A172 (cell line): ENCODE results near the gene TESMIN. TPM values are rescaled to one million over a fixed set of nuclear protein-coding genes. Genes with fewer than 3 reads are reported as not detected.

Experiments
- DNase-seq: peaks from one replicate; pipeline ENCODE4 v3.0.0-alpha.2; 2015; ENCODE audit warnings: low spot score
- total RNA-seq: library from RNA; depleted of rRNA; stranded (reverse); fragments of >200 nt; shearing (Covaris generic); gene quantifications from 2 replicates; pipeline ENCODE4 v1.2.3, GENCODE V29; 2014

The TESMIN gene
- total RNA-seq, 1 experiment from 2014 or later, result not detected

DNA sequence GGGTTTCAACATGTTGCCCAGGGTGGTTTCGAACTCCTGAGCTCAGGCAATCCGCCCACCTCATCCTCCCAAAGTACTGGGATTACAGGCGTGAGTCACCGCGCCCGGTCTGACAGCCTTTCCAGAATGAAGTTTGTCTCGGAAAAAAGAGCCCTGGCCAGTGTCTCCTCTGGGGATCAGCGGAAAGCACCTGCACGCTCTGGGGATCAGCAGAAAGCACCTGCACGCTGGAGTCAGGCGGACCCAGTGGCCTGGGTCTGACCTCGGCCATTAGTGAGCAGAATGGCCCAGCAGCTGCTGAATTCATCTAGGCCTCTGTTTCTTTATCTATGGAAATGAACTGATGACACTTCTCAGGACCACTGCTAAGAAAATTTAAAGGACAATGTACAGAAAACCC is 10.5 kb upstream of the TESMIN start:
- DNase-seq, result no peak

DNA sequence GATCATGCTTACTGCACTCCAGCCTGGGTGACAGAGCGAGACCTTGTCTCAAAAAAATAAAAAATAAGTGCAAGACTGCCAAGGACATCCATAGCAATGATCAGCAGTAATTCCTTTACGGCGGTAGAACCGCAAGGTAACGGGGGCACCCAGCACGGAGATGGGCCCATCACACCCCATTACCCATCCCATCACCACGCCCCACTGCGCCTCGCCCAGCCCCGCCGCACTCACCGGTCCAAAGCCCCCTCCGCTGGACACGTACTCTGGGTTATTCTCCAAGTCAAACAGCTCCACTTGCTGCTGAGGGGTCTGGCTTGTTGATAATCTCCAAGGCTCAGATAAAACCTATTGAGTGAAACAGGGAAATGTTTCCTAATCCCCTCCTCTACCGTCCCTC is 8.7 kb upstream of the TESMIN start:
- DNase-seq, result no peak

GRCh38 chr11:68757711-68758110 is 6.4 kb upstream of the TESMIN start:
- DNase-seq, result no peak

- peak; percentile 36 for DNase-seq
These were observed 4.9 kb upstream of the TESMIN start for GRCh38 chr11:68756171-68756766.

DNA sequence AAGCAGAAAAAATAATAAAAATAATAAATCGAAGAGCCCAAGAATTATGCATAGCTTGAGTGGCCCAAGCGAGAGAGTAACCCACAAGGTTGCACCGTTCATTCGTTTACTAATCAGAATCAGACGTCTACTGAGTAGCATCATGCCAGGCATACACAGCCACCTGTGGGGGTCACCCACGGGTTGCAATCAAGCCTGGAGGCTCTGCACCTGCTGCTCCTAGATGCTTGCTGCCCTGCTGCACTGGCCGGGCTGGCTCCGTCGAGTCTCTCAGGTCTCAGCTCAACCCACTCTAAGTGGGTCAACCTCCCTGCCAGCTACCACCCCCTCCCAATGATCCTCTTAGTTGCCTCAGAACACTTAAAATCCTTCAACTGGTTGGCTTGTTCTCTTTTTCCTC is 2.0 kb upstream of the TESMIN start:
- no peak for DNase-seq

GRCh38 chr11:68751004-68751325 is 355 bp downstream of the TESMIN start:
- DNase-seq, result no peak

DNA sequence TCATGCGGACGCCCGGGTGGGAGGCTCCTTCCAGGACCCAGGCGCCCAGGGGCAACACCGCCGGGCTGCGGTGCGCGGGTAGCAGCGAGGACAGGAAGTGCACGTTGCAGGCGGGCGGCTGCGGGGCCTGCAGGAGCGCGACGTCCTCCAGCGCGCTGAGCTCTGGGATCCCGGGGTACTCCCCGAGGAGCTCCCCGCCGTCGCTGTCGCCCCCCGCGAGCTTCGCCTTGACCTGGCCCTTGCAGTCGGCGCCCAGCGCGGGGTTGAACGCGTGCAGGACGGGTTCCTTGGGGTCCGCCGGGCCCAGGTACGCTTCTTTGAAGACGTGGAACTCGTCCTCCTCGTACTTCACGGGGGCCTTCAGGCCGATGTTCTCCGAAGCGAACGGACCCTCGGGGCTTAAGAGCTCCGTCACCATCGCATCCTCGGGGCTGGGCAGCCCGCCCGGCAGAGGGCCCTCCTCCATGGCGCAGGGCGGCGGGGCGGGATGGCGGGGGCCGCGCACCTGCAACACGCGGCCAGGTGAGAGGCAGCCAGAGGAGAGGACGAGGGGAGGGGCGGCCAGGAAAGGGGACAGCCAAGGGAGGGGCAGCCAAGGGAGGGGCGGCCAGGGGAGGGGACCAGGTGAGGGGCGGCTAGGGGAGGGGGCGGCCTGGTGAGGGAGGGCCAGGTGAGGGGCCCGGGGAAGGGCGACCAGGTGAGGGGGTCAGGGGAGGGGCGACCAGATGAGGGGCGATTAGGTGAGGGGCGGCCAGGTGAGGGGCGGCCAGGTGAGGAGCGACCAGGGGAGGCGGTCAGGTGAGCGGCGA is 921 bp downstream of the TESMIN start:
- DNase-seq, result no peak

DNA sequence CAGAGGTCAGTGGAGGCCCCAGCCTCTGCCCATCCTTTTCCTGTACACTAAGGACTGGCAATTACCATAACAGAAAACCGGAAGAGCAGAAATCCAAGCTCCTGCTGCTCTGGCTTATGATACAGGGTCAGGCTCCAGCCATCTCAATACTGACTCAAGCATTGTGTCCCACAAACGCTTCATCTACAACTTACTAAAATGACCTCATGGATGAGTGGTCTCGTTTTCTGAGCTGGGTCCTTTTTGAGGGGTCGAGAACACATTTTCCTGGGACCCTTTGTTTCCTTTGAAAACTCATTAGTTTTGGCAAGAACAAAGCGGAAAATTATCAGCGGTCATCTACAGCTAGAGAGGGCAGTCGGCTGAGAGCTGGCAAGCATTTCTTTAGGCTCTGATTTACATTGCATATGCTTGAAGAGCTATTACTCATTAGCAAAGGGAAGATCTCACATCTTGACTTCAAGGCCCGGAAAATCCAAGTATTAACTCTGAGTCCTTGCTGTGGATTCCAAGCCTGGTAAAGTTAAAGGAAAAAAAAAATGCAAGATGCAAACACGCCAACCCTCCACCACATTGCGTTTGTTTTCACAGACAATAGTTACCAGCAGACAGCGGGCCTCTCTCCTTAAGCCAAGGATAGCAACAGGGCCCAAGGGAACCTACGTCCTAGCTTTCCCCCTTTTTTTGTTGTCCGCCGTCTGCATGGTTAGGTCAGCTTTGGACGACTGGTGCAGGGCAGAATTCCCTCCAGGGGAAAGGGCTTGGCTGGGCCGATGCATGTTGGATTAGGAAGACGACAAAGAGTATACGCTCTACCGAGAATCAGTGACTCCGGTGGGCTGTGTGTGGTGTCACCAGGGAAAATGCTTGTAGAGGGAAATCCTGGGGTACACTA is 1.8 kb downstream of the TESMIN start:
- no peak for DNase-seq

DNA sequence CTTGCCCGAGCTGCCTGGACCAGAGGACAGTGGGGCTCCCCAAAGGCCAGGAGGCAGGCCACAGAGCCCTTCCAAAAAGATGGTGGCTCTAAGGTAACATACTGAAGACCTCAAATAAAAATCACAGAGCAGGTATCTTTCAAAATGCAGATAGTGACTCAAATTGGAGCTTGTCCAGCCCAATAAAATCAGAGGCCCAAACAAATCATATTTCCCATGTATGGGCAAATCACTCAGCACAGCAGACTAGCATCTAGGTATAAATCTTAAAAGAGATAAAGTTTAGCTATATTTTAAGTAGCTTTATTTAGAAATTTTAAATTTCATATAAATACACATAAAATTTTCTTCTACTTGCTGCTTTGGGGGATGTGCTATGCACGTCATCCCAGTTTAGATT is 3.3 kb downstream of the TESMIN start:
- DNase-seq, result no peak

- no peak for DNase-seq
These were observed 7.8 kb downstream of the TESMIN start for GRCh38 chr11:68743539-68743938.

DNA sequence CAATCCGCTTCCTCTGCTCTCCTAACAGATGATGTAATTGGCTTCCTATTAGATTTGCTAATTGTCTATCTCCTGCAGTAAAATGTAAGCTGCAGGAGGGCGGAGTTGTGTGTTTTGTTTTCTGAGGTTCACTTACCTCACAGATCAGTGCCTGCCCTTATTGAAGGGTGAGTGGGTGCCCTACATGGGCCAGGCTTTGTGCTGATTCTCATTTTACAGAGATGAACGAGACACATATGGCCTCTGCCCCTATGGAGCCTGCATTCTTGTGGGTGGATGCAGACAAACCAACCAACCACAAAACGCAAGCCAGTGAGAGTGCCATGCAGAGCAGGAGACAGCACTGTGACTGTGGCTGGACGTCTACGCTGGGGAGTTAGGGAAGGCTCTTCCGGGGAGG is 9.9 kb downstream of the TESMIN start:
- no peak for DNase-seq

GRCh38 chr11:68735646-68736045 is 15.7 kb downstream of the TESMIN start:
- no peak for DNase-seq

- no peak for DNase-seq
These were observed 16.2 kb downstream of the TESMIN start for GRCh38 chr11:68735125-68735524.

- DNase-seq, result no peak
These were observed 17.2 kb downstream of the TESMIN start for GRCh38 chr11:68734111-68734510.

DNA sequence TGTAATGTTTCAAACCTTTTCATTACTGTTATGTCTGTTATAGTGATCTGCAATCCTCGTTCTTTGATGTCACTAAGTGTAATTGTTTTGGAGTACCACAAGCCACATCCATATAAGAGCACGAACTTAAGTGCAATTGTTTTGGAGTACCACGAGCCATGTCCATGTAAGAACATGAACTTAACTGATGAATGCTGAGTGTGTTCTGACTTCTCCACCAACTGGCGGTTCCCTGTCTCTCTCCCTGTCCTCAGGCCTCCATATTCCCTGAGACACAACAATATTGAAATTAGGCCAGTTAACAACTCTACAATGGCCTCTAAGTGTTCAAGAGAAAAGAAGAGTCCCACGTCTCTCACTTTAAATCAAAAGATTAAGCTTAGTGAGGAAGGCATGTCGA is 23.5 kb downstream of the TESMIN start:
- no peak for DNase-seq

GRCh38 chr11:68724293-68724692 is 27.0 kb downstream of the TESMIN start:
- DNase-seq, result no peak

DNA sequence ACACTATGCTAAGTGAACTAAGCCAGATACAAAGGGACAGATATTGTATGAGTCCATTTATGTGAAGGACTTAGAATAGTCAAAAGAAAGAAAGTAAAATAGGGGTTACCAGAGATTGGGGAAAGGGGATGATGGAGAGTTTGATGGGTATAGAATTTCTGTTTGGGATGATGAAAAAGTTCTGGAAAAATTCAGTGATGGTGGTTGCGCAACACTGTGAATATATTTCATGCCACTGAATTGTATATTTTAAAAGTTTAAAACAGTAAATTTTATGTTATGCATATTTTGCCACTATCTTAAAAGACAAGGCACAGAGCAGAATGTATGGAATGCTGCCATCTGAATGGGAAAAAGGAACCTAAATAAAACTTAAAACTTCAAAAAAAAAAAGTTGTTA is 29.2 kb downstream of the TESMIN start:
- no peak for DNase-seq

DNA sequence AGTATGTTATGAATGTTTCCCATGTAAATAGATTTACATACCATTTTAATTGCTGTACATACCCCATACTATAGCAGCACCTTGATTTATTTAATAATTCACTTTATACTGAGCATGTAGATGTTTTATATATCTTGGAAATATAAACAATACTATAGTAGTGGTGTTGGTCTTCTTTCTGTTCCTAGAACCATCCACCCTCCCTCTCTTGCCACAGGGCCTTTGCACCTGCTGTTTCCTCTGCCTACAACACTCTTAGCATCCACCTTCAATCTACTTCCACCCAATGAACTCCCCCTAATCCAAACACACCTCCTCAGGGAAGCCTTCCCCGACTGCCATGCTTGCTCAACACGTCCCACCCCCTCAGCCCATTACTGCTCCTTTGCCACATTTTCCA is 30.2 kb downstream of the TESMIN start:
- DNase-seq, result no peak

DNA sequence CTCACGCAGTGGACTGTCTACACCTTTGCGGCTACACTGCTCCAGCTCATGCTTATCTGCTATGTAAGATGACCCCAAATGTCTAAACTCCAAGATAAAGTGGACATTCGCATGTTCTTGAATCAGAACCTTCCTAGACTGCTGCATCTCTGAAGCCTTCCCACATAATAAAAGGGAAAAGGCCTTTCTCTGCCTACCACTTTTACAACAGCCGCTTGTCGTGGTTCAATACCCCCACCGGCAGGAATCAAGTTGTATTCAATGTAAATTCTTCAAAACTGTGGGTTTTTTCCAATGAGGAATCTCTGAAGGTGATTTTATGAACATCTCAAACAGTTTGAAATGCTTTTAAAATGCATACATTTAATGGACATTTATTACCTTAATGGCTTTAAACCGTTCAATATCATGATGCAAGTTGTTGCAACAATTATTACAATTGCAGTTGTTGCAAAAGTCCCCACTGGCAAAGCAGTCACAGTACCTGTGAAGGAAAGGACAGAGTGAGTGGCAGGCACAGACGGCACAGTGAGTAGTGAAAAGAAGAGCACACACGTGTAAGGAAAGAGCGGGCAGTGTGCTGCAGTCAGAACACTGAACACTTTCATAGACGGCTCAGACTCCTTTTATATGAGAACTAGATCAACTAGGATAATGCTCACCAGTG is 35.7 kb downstream of the TESMIN start:
- DNase-seq, result no peak

GRCh38 chr11:68714060-68714856 is 37.1 kb downstream of the TESMIN start:
- no peak for DNase-seq

GRCh38 chr11:68711114-68711513 is 40.2 kb downstream of the TESMIN start:
- DNase-seq, result no peak
